Activated naive CD8-positive, alpha-beta T cell (primary cell): ENCODE data around the gene CCDC158.
"Not testable (repeated sequence)": the region's sequence is repeated elsewhere in the genome, so short reads cannot be mapped to it uniquely, and the experiment has no call there.

Experiments
- H3K27ac Mint-ChIP-seq: one replicate; pipeline ENCODE4 v1.8.0; 2021; ENCODE audit warnings: mixed read lengths
- H3K27me3 Mint-ChIP-seq: one replicate; pipeline ENCODE4 v1.8.0; 2021; ENCODE audit warnings: mixed read lengths
- H3K36me3 Mint-ChIP-seq: one replicate; pipeline ENCODE4 v1.8.0; 2021; ENCODE audit warnings: mixed read lengths
- H3K4me1 Mint-ChIP-seq: one replicate; pipeline ENCODE4 v1.8.0; 2021; ENCODE audit warnings: low read depth, mixed read lengths
- H3K4me3 Mint-ChIP-seq: one replicate; pipeline ENCODE4 v1.8.0; 2021; ENCODE audit warnings: mild to moderate bottlenecking, mixed read lengths
- H3K9me3 Mint-ChIP-seq: one replicate; pipeline ENCODE4 v1.8.0; 2021; ENCODE audit warnings: low read depth, mixed read lengths

The CCDC158 gene

GRCh38 chr4:76301068-76301774, 119.7 kb downstream of the CCDC158 start:
- Mint-ChIP-seq H3K36me3 (peaks cover 10% of the 10 kb centered on the region), H3K9me3 (peaks cover 16% of the 10 kb centered on the region), H3K27me3 (peaks cover 5% of the 10 kb centered on the region), H3K4me3 (no peak overlapping the region), H3K4me1 (peaks cover 37% of the 10 kb centered on the region), H3K27ac (no peak overlapping the region)

- Mint-ChIP-seq H3K27me3 (peaks cover 4% of the 10 kb centered on the region), H3K9me3 (peaks cover 16% of the 10 kb centered on the region), H3K4me3 (no peak overlapping the region), H3K36me3 (peaks cover 15% of the 10 kb centered on the region), H3K4me1 (peaks cover 28% of the 10 kb centered on the region), H3K27ac (no peak overlapping the region)
Measured at GRCh38 chr4:76300012-76300411, 120.9 kb downstream of the CCDC158 start.

DNA sequence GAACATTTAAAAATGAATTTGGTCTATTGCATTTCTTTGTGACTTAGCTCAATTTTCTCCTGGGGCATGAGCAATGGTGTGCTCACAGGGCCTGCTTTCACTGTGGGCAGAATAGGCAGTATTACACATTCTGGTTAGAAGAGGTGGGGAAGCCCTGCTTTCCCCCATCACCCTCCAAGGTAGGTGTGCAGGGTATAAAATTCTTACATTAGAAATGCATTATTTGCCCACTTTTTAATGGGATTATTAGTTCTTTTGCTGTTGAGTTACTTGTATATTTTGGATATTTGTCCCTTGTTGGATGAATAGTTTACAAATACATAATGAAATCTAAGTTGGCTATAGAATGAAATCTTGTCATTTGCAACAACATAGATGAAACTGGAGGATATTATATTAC, 122.7 kb downstream of the CCDC158 start:
- H3K9me3 Mint-ChIP-seq, result peaks cover 16% of the 10 kb centered on the region
- peaks cover 4% of the 10 kb centered on the region for H3K27me3 Mint-ChIP-seq
- no peak overlapping the region for H3K27ac Mint-ChIP-seq
- peaks cover 17% of the 10 kb centered on the region for H3K4me1 Mint-ChIP-seq
- H3K36me3 Mint-ChIP-seq, result peaks cover 15% of the 10 kb centered on the region
- no peak overlapping the region for H3K4me3 Mint-ChIP-seq

GRCh38 chr4:76296286-76296820, 124.6 kb downstream of the CCDC158 start:
- no peak overlapping the region for H3K27ac Mint-ChIP-seq
- peaks cover 15% of the 10 kb centered on the region for H3K36me3 Mint-ChIP-seq

DNA sequence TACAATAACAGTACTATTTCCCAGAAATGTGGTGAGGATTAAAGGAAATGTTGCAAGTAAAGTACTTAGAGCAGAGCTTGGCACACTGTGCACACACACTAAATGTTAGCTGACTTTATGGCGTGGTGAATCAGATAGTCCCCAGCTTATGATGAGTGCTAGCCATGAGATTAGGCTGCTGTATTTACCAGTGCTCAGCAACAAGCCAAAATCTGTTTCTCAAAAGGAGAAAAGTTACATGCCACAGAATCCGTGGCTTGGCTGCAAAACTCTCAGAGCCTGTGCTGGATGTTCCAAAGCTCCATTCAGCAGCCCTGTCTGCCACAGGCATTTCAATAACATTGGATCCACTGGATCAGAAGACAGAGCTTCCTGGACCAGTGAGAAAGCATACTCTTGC, 127.2 kb downstream of the CCDC158 start:
- no peaks in the 10 kb centered on the region for H3K4me1 Mint-ChIP-seq
- no peak overlapping the region for H3K4me3 Mint-ChIP-seq
- peaks cover 4% of the 10 kb centered on the region for H3K27me3 Mint-ChIP-seq
- H3K27ac Mint-ChIP-seq, result no peak overlapping the region
- H3K36me3 Mint-ChIP-seq, result peaks cover 15% of the 10 kb centered on the region
- H3K9me3 Mint-ChIP-seq, result peaks cover 16% of the 10 kb centered on the region

More at GRCh38 chr4:76296286-76296820, 124.6 kb downstream of the CCDC158 start:
- Mint-ChIP-seq H3K27me3 (peaks cover 4% of the 10 kb centered on the region), H3K4me1 (peaks cover 6% of the 10 kb centered on the region), H3K9me3 (peaks cover 16% of the 10 kb centered on the region), H3K4me3 (no peak overlapping the region)

GRCh38 chr4:76292730-76293129, 128.2 kb downstream of the CCDC158 start:
- no peak overlapping the region for H3K4me3 Mint-ChIP-seq
- peaks cover 4% of the 10 kb centered on the region for H3K27me3 Mint-ChIP-seq
- H3K4me1 Mint-ChIP-seq, result no peaks in the 10 kb centered on the region
- peaks cover 10% of the 10 kb centered on the region for H3K36me3 Mint-ChIP-seq
- peaks cover 12% of the 10 kb centered on the region for H3K9me3 Mint-ChIP-seq
- no peak overlapping the region for H3K27ac Mint-ChIP-seq

DNA sequence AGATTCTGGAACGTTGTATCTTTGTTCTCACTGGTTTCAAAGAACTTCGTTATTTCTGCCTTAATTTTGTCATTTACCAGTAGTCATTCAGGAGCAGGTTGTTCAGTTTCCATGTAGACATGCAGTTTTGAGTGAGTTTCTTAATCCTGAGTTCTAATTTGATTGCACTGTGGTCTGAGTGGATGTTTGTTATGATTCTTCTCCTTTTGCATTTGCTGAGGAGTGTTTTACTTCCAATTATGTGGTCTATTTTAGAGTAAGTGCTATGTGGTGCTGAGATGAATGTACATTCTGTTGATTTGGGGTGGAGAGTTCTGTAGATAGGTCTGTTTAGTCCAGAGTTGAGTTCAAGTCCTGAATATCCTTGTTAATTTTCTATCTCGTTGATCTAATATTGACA, 133.1 kb downstream of the CCDC158 start:
- not testable (repeated sequence) for H3K27ac Mint-ChIP-seq, H3K4me3 Mint-ChIP-seq, H3K36me3 Mint-ChIP-seq, H3K4me1 Mint-ChIP-seq, H3K27me3 Mint-ChIP-seq, H3K9me3 Mint-ChIP-seq

- H3K36me3 Mint-ChIP-seq, result no peaks in the 10 kb centered on the region
- no peak overlapping the region for H3K27ac Mint-ChIP-seq
- peaks cover 2% of the 10 kb centered on the region for H3K27me3 Mint-ChIP-seq
- H3K4me1 Mint-ChIP-seq, result no peaks in the 10 kb centered on the region
- no peak overlapping the region for H3K4me3 Mint-ChIP-seq
- no peaks in the 10 kb centered on the region for H3K9me3 Mint-ChIP-seq
Measured at GRCh38 chr4:76283900-76284299, 137.0 kb downstream of the CCDC158 start.

- no peak overlapping the region for H3K4me3 Mint-ChIP-seq
- H3K27ac Mint-ChIP-seq, result no peak overlapping the region
- peaks cover 2% of the 10 kb centered on the region for H3K27me3 Mint-ChIP-seq
- no peaks in the 10 kb centered on the region for H3K9me3 Mint-ChIP-seq
- H3K36me3 Mint-ChIP-seq, result no peaks in the 10 kb centered on the region
- no peaks in the 10 kb centered on the region for H3K4me1 Mint-ChIP-seq
Measured at GRCh38 chr4:76282941-76283689, 137.8 kb downstream of the CCDC158 start.

DNA sequence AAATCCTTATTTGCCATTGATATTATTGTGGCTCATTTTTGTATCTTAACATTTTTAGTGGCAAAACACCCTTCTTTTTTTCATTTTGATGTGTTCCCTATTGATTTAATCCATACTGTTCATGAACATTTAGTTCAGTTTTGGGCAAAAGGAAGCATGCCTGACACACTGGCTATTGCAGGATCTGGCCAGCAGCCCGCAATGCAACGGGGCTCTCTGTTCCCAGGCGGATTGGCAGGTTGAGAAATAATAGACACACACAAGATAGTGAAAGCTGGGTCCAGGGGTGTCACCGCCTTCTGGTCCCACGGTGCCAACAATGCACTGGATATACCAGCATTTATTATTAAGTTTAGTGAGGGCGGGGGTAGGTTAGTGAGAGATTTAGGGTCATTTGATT, 139.3 kb downstream of the CCDC158 start:
- H3K27ac Mint-ChIP-seq, H3K4me3 Mint-ChIP-seq, H3K4me1 Mint-ChIP-seq, H3K9me3 Mint-ChIP-seq, H3K27me3 Mint-ChIP-seq, H3K36me3 Mint-ChIP-seq: not testable (repeated sequence)

DNA sequence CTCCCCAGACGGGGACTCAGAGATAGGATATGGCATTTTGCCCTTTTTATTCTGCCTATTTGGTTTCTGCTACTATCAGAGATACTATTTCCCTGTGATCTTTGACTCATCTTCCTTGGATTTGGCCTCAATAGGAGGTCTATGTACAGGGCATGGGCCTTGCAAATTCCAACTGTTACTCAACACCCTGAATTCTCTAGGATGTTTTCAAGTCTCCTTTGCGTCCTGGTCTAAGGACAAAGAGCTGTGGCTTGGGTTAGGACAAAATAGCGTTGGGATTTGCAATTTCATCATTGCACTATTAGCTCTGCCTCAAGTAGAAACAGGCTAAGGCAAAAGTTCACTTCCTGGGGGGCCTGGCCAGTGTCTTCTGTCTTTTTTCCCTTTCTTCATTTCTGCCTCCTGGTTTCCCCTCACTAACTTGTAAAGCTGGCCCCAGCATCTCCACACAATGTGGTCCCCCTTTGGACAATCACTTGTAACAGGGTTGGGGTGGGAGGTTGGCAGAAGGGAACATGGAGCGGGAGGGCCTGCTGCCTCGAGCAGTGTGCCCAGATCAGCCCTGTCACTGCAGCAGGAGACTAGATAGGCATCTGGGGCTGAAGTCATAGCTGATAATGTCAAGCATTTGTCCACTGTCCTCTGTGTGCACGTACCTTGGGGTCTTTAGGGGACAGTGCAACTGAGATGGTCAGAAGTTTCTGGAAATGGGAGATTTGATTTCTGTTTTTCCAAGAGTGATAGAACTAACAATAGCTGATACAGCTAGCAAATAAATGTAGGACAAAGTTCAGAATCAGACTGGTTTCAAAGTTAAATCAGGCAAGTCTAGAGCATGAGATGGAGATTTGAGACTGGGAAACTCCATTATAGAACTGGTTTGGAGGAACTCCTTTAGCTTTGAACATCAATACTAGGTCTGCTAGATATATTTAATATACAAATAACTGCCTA, 140.2 kb downstream of the CCDC158 start:
- no peaks in the 10 kb centered on the region for H3K4me1 Mint-ChIP-seq
- H3K36me3 Mint-ChIP-seq, result no peaks in the 10 kb centered on the region
- no peaks in the 10 kb centered on the region for H3K9me3 Mint-ChIP-seq
- no peak overlapping the region for H3K4me3 Mint-ChIP-seq
- H3K27ac Mint-ChIP-seq, result no peak overlapping the region
- peaks cover 2% of the 10 kb centered on the region for H3K27me3 Mint-ChIP-seq

GRCh38 chr4:76279462-76279861, 141.5 kb downstream of the CCDC158 start:
- Mint-ChIP-seq H3K27me3 (peaks cover 2% of the 10 kb centered on the region), H3K4me3 (no peak overlapping the region), H3K36me3 (no peaks in the 10 kb centered on the region), H3K9me3 (no peaks in the 10 kb centered on the region), H3K4me1 (no peaks in the 10 kb centered on the region), H3K27ac (no peak overlapping the region)

- Mint-ChIP-seq H3K27me3 (peaks cover 1% of the 10 kb centered on the region), H3K27ac (no peak overlapping the region), H3K4me3 (no peak overlapping the region), H3K36me3 (no peaks in the 10 kb centered on the region), H3K9me3 (no peaks in the 10 kb centered on the region), H3K4me1 (no peaks in the 10 kb centered on the region)
Measured at GRCh38 chr4:76278583-76278982, 142.4 kb downstream of the CCDC158 start.

GRCh38 chr4:76277667-76278066, 143.3 kb downstream of the CCDC158 start:
- Mint-ChIP-seq H3K4me3 (no peak overlapping the region), H3K27me3 (peaks cover 2% of the 10 kb centered on the region), H3K36me3 (no peaks in the 10 kb centered on the region), H3K9me3 (no peaks in the 10 kb centered on the region), H3K27ac (no peak overlapping the region), H3K4me1 (no peaks in the 10 kb centered on the region)

DNA sequence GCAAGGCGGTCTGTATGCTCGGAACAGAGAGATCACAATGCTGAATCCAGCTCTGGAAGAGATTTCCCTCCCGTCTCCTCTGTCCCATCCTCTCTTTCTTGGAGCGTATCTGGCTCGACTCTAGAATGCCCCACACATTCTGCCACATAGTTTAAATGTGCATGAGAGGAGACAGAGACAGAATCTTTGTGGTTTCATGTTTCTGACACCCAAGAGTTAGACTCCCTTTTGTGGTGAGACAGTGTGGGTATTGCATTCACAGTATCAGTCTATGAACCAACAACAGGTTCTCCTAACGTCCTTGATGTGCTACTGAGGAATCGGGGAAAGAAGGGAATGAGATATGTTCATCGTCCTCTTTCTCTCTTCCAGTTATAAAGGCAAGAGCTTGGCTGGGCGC, 144.1 kb downstream of the CCDC158 start:
- H3K4me1 Mint-ChIP-seq, result no peaks in the 10 kb centered on the region
- no peaks in the 10 kb centered on the region for H3K36me3 Mint-ChIP-seq
- peaks cover 2% of the 10 kb centered on the region for H3K27me3 Mint-ChIP-seq
- no peak overlapping the region for H3K4me3 Mint-ChIP-seq
- no peak overlapping the region for H3K27ac Mint-ChIP-seq
- no peaks in the 10 kb centered on the region for H3K9me3 Mint-ChIP-seq
